ENCODE measurements around the gene IL1B.

Gene IL1B

GRCh38 chr2:112803691-112804521, 32.7 kb downstream of the IL1B start:
- DNase-seq (ENCODE audit: low read depth, low spot score), result no peak

GRCh38 chr2:112800881-112801583, 35.5 kb downstream of the IL1B start:
- no peak for DNase-seq (ENCODE audit: low read depth, low spot score)

DNA sequence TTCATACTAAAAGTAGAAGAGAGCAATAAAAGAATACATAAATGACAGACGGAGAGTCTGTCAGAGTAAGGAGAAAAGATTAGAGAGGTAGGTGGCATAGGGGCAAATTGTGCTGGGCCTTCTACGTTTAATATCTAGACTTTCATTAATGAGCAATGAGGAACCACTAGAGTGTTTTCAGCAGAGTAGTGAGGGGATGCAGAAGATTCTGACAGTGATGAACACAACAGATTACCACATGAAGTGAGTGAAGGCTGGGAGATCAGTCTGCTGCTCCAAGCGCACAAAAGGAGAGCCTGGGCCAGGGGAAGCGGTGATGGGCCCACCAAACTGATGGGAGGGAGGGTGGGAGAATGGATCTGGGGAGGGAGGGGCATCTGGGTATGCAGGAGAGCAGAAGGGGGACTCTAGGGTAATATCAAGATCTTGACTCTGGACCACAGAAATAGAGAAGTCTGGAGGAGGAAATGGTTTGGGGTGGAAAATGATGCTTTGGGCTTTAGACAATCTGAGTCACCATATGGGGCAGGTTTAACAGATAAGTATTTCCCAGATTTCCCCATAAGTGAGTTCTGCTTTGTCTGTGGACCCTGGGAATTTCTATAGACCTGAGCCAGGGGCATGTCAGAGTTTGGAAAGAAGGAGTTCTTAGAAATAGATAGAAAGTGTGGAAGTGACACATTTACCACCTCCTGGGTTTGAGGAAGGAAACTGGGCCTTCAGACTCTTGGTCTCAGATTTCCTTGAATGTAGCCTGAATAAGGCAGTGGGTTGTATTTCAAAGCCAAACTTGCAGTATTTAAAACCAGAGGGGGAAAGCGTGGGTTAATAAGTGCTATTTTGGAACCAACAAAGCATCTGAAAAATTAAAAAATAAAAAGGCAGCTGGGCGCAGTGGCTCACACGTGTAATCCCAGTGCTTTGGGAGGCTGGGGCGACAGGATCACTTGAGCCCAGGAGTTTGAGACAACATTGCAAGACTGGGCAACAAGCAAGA, 37.3 kb downstream of the IL1B start:
- DNase-seq (ENCODE audit: low read depth, low spot score), result no peak

- no peak for DNase-seq (ENCODE audit: low read depth, low spot score)
Measured at GRCh38 chr2:112796486-112796885, 40.1 kb downstream of the IL1B start.

DNA sequence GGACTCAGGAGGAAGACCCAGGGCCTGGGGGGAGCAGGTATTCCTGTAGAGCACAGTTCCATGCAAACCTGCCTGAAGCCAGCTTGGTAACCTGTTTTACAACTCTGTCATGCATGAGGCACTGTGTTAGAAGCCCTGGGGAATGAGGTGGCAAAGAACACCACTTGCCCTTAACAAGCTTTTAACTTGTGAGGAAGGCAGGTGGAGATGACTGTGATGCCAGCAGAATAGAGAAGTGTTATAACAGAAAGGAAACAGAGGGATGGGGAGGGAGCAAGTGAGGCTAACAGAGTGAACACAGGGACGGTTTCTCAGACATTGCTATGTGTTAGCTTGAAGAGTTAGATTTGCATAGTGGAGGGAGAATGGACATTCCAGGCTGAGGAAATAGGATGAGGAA, 40.8 kb downstream of the IL1B start:
- peak; percentile 85 for DNase-seq (ENCODE audit: low read depth, low spot score)

GRCh38 chr2:112794841-112795240, 41.7 kb downstream of the IL1B start:
- no peak for DNase-seq (ENCODE audit: low read depth, low spot score)

DNA sequence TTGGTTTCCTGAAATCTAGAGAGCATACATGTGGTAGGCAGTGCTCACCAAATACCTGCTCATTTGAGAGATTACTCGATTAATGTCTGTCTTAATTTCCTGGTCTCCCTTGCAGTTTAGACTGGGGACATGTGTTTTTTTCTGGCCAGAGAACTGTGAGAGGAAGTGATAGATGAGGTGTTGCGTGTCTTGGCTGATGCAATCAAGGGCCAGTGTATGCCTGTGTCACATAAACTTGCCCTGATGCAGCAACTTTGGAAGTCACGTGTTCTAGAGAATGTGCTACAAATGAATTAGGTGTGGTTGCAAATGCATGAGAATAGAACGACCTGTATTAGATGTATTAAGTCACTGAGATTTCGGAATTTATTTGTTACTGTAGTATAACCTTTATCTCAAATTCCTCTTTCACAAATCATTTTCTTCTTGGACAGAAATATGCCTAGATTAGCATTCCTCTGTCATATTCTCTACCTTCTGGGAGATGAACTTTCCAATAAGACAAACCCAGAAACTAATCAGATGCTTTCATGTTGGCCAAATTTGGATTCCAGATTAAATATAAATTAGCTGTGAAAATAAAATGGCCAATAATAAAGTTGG, 42.3 kb downstream of the IL1B start:
- no peak for DNase-seq (ENCODE audit: low read depth, low spot score)

DNA sequence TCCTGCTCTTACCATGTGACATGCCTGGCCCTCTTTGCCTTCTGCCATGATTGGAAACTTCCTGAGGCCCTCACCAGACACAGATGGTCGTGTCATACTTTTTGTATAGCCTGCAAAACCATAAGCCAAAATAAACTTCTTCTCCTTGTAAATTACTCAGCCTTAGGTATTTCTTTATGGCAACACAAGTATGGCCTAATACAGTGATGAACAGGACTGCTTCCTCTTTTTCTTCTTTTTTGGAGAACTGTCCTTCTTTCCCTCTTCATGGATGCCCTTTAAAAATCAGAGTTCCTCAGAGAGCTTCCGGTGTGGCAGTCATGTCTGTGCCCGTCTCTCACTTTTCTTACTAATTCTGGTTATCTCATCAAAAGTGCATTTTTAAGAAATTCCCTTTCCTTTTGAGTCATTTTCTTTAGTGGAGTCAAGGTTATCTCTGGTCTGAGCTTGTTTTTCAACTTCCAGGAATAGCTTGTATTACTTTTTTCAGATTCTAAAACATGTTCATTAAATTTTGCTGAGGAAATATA, 43.1 kb downstream of the IL1B start:
- DNase-seq (ENCODE audit: low read depth, low spot score), result no peak

GRCh38 chr2:112792419-112792818, 44.2 kb downstream of the IL1B start:
- DNase-seq (ENCODE audit: low read depth, low spot score), result no peak

DNA sequence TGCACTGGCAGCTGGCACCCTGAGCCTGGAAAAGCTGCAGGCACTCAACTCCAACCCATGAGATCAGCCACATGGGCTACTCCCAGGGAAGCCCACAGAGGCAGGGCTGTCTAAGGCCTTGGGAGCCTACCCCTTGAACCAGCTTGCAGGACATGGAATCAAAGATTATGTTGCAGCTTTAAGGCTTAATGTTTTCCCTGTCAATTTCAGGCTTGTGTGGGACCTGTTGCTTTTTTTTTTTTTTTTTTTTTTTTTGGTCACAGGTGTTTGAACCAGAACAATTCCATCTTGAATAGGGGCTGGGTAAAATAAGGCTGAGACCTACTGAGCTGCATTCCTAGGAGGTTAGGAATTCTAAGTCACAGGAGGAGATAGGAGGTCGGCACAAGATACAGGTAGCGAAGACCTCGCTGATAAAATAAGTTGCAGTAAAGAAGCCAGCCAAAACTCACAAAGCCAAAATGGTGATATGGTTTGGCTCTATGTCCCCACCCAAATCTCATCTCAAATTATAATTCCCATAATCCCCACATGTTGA, 44.8 kb downstream of the IL1B start:
- no peak for DNase-seq (ENCODE audit: low read depth, low spot score)

DNA sequence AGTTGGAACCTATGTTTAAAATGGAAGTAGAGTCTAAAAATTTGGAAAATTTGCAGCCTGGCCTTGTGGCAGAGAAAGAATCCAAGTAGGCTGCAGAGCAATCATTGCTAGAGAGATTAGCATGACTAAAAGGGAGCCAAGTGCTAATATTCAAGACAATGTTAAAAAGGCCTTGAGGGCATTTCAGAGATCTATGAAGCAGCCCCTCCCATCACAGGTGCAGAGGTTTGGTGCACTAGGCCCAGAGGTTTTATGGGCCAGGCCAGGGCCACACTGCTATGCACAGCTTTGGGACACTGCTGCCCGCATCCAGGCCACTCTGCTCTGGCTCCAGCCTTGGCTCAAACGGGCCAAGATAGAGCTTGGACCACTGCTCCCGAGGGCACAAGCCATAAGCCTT, 45.6 kb downstream of the IL1B start:
- peak; percentile 28 for DNase-seq (ENCODE audit: low read depth, low spot score)

GRCh38 chr2:112790305-112790704, 46.3 kb downstream of the IL1B start:
- DNase-seq (ENCODE audit: low read depth, low spot score), result no peak

DNA sequence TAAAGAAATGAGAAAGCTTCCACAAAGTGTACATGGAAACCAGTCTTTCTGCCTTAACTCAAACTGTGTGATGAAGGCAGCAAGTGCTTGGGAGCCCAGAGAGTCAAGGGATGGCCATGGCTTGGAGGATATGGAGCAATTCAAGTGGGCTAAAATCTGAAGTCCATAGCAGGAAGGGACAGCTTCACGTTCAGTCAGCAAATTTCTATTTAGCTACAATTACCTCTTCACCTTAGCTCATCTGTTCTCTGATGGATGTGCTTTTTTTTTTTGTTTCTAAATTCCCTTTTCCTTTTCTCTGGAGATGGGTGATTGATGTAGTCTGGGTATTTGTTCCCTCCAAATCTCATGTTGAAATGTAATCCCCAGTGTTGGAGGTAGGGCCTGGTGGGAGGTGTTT, 47.4 kb downstream of the IL1B start:
- no peak for DNase-seq (ENCODE audit: low read depth, low spot score)

DNA sequence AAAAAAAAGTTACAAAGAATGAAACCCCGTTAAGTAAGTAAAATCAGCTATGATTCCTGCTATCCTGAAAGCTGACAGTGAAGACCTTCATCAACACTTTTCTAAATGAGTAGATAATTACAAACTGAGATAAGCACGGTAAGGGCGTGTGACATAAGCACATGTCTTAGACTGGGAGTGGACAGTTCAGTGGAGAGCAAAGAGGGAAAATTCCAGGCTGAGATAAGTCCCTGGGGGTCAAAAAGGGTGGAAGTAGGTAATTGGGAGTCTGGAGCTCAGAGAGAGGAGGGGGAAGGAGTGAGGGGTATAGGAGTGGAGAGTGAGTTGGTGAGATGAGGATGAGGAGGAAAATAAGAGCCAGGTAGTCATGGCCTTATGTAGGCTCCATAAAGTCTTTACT, 47.9 kb downstream of the IL1B start:
- DNase-seq (ENCODE audit: low read depth, low spot score), result no peak

GRCh38 chr2:112787729-112788393, 48.7 kb downstream of the IL1B start:
- DNase-seq (ENCODE audit: low read depth, low spot score), result no peak

GRCh38 chr2:112787294-112787693, 49.3 kb downstream of the IL1B start:
- no peak for DNase-seq (ENCODE audit: low read depth, low spot score)

DNA sequence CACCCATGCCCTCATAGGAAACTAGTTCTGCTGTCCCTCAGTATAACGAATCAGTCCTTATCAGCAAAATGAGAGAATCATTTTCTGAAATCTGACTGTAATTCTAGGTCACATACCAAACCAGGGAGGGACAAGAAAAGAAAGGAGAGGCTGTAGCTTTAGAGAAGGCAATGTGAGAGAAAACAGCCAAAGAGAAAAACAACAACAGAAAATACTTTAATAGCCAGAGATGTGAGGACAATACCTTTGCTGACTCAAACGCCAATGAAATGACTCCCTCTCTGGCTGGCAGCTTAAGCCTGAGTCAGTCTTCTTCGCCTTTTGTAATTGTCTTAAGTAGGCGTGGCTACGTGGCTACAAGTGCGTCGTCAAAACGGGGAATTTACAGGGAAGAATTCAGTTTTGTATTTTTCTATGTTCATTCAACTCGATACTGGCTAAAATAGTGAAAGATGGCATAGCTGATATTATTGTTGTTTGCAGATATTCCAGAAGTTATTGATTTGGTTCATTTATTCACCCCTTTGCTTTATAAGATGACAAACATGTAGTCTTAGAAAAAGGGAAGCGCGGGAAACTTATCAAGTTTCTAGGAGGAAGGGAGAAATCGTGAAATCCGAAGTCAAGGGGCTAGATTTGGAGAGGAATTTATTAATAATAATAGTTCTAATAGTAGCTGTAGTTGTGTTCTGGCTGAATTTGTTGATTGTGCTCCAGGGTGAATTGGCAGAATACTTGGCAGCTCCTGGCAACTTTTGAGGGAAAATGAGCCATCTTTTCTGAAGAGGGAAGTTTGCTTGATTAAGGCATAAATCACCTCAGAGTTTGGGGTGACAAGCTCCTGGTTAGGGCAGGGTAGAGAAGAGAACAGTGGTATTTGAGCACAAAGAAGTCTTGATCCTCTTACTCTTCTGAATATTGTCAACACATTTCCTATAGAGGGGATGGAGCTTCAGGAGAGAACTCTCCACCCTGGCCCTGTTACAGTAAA, 52.1 kb downstream of the IL1B start, which contains the start of gene IL1A:
Gene IL1A, minus strand, starts transcription at position 295 of the 991 bp plus-strand sequence. CDS start 723 bp downstream, outside the sequence.
- peak; percentile 40 for DNase-seq (ENCODE audit: low read depth, low spot score)

- DNase-seq (ENCODE audit: low read depth, low spot score), result no peak
Measured at GRCh38 chr2:112783187-112783714, 53.3 kb downstream of the IL1B start.

Measured in ELF-1 (cell line).